Measurements from ENCODE around the gene ZNF480.

DNA sequence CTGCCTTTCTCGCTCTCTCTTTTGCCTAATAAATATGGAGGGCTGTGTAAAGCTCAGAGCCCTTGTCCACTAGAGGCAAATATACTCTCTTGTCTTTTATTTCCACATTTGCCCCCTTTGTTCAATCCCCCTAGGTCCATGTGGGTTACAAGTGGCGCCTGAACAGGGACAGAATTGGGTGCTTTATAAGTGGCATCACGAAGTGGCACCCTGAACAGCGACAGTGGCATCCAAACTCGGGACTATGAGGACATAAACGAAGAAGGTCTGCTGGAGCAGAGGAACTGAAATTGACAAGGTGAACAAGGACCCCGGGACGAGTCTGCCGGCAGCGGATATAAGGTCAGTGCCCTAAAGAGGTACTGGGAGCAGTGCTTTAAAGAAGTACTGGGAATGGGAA, 34.8 kb downstream of the ZNF480 start:
- TF ChIP-seq POLR2A (IDR thresholded peaks at IDR 0.05; ENCODE audit: low read length) (no peak), MAFK (IDR thresholded peaks at IDR 0.05; ENCODE audit: partially characterized antibody) (no peak), CEBPB (IDR thresholded peaks at IDR 0.05) (no peak), NR3C1 (IDR thresholded peaks at IDR 0.05) (no peak), RAD21 (conservative IDR thresholded peaks at IDR 0.05 in 1 of 2, IDR thresholded peaks at IDR 0.05 in 1 of 2) (no peak), ESRRA (IDR thresholded peaks at IDR 0.05; ENCODE audit: borderline replicate concordance, low read length) (no peak), SREBF2 (IDR thresholded peaks at IDR 0.05) (no peak), NPAS2 (CRISPR knock-in tag; IDR thresholded peaks at IDR 0.05; ENCODE audit: borderline replicate concordance) (no peak), CBX8 (IDR thresholded peaks at IDR 0.05) (no peak), MYC (IDR thresholded peaks at IDR 0.05; ENCODE audit: borderline replicate concordance, low read length) (no peak)
- TF ChIP-seq, protein P1, sequence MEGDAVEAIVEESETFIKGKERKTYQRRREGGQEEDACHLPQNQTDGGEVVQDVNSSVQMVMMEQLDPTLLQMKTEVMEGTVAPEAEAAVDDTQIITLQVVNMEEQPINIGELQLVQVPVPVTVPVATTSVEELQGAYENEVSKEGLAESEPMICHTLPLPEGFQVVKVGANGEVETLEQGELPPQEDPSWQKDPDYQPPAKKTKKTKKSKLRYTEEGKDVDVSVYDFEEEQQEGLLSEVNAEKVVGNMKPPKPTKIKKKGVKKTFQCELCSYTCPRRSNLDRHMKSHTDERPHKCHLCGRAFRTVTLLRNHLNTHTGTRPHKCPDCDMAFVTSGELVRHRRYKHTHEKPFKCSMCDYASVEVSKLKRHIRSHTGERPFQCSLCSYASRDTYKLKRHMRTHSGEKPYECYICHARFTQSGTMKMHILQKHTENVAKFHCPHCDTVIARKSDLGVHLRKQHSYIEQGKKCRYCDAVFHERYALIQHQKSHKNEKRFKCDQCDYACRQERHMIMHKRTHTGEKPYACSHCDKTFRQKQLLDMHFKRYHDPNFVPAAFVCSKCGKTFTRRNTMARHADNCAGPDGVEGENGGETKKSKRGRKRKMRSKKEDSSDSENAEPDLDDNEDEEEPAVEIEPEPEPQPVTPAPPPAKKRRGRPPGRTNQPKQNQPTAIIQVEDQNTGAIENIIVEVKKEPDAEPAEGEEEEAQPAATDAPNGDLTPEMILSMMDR (IDR thresholded peaks at IDR 0.05), result no peak
- TF ChIP-seq, protein P2, sequence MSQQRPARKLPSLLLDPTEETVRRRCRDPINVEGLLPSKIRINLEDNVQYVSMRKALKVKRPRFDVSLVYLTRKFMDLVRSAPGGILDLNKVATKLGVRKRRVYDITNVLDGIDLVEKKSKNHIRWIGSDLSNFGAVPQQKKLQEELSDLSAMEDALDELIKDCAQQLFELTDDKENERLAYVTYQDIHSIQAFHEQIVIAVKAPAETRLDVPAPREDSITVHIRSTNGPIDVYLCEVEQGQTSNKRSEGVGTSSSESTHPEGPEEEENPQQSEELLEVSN (IDR thresholded peaks at IDR 0.05; ENCODE audit: borderline replicate concordance, low read depth), result no peak
- TF ChIP-seq, protein P3, sequence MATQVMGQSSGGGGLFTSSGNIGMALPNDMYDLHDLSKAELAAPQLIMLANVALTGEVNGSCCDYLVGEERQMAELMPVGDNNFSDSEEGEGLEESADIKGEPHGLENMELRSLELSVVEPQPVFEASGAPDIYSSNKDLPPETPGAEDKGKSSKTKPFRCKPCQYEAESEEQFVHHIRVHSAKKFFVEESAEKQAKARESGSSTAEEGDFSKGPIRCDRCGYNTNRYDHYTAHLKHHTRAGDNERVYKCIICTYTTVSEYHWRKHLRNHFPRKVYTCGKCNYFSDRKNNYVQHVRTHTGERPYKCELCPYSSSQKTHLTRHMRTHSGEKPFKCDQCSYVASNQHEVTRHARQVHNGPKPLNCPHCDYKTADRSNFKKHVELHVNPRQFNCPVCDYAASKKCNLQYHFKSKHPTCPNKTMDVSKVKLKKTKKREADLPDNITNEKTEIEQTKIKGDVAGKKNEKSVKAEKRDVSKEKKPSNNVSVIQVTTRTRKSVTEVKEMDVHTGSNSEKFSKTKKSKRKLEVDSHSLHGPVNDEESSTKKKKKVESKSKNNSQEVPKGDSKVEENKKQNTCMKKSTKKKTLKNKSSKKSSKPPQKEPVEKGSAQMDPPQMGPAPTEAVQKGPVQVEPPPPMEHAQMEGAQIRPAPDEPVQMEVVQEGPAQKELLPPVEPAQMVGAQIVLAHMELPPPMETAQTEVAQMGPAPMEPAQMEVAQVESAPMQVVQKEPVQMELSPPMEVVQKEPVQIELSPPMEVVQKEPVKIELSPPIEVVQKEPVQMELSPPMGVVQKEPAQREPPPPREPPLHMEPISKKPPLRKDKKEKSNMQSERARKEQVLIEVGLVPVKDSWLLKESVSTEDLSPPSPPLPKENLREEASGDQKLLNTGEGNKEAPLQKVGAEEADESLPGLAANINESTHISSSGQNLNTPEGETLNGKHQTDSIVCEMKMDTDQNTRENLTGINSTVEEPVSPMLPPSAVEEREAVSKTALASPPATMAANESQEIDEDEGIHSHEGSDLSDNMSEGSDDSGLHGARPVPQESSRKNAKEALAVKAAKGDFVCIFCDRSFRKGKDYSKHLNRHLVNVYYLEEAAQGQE (IDR thresholded peaks at IDR 0.05), result no peak
- TF ChIP-seq, protein P4, sequence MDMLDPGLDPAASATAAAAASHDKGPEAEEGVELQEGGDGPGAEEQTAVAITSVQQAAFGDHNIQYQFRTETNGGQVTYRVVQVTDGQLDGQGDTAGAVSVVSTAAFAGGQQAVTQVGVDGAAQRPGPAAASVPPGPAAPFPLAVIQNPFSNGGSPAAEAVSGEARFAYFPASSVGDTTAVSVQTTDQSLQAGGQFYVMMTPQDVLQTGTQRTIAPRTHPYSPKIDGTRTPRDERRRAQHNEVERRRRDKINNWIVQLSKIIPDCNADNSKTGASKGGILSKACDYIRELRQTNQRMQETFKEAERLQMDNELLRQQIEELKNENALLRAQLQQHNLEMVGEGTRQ (IDR thresholded peaks at IDR 0.05), result no peak
